HTERT RPE-1 (cell line): ENCODE measurements around the gene NCKAP1.
"Not testable (repeated sequence)": the region's sequence is repeated elsewhere in the genome, so short reads cannot be mapped to it uniquely, and the experiment has no call there.

Experiments
- in situ Hi-C: fragments of 300-500 bp; cut with MboI; formaldehyde crosslinking; loops from 4 replicates; pipeline ENCODE4 v1.14.3; 2020; ENCODE audit warnings: low sequenced_read_pairs

NCKAP1 gene

GRCh38 chr2:183037553-183038340 is 510 bp downstream of the NCKAP1 start:
- in situ Hi-C loops = no loop called here

- in situ Hi-C loops = no loop called here
Measured at GRCh38 chr2:183037074-183037552, 1.1 kb downstream of the NCKAP1 start.

- in situ Hi-C loops = no loop called here
Measured at GRCh38 chr2:183035954-183036669, 2.1 kb downstream of the NCKAP1 start.

GRCh38 chr2:183035298-183035953 is 2.8 kb downstream of the NCKAP1 start:
- in situ Hi-C loops = no loop called here

- in situ Hi-C loops = no loop called here
Measured at GRCh38 chr2:183034806-183035205, 3.5 kb downstream of the NCKAP1 start.

GRCh38 chr2:183033951-183034350 is 4.3 kb downstream of the NCKAP1 start:
- in situ Hi-C loops = no loop called here

- in situ Hi-C loops = no loop called here
Measured at GRCh38 chr2:183031911-183032794, 6.1 kb downstream of the NCKAP1 start.

- in situ Hi-C loops = no loop called here
Measured at GRCh38 chr2:183029219-183029618, 9.0 kb downstream of the NCKAP1 start.

- in situ Hi-C loops = no loop called here
Measured at GRCh38 chr2:183028108-183028507, 10.1 kb downstream of the NCKAP1 start.

- in situ Hi-C loops = no loop called here
Measured at GRCh38 chr2:183027443-183027842, 10.8 kb downstream of the NCKAP1 start.

GRCh38 chr2:183026424-183026823 is 11.8 kb downstream of the NCKAP1 start:
- in situ Hi-C loops = no loop called here

- in situ Hi-C loops = no loop called here
Measured at GRCh38 chr2:183025993-183026392, 12.3 kb downstream of the NCKAP1 start.

GRCh38 chr2:183024339-183025095 is 13.7 kb downstream of the NCKAP1 start:
- in situ Hi-C loops = no loop called here

GRCh38 chr2:183022711-183023110 is 15.5 kb downstream of the NCKAP1 start:
- in situ Hi-C loops = no loop called here

GRCh38 chr2:183021613-183022012 is 16.6 kb downstream of the NCKAP1 start:
- in situ Hi-C loops = no loop called here

- in situ Hi-C loops = no loop called here
Measured at GRCh38 chr2:183019718-183020442, 18.4 kb downstream of the NCKAP1 start.

- in situ Hi-C loops = not testable (repeated sequence)
Measured at GRCh38 chr2:183017845-183018244, 20.4 kb downstream of the NCKAP1 start.

- in situ Hi-C loops = no loop called here
Measured at GRCh38 chr2:183014005-183014404, 24.3 kb downstream of the NCKAP1 start.

GRCh38 chr2:183011743-183012142 is 26.5 kb downstream of the NCKAP1 start:
- in situ Hi-C loops = no loop called here
